ENCODE data around the gene TRIM24.

GRCh38 chr7:138478499-138478908, 18.4 kb downstream of the TRIM24 start:
- TF ChIP-seq CTCF (IDR thresholded peaks at IDR 0.05): no peak
- no peak for TF ChIP-seq POLR2AphosphoS5 (IDR thresholded peaks at IDR 0.05)
- no peak for TF ChIP-seq EP300 (IDR thresholded peaks at IDR 0.05)

Measured in gastroesophageal sphincter (tissue), 3 donors.